HCT116 (cell line): ENCODE data around the gene TNFAIP8L3. TPM values are rescaled to one million over a fixed set of nuclear protein-coding genes. Genes with fewer than 3 reads are reported as not detected.

ENCODE experiments used
- ATAC-seq: fragments of 200-7000 bp; cut with Tn5 transposase; 2 replicates; pipeline ENCODE4 v1.9.1; 2020; ENCODE audit warnings: mild to moderate bottlenecking, moderate library complexity
- BruUV-seq: library from RNA; stranded (reverse); fragments of 400-500 nt; replicated peaks from 2 replicates; lab custom pipeline; 2021; lab: Mats Ljungman, UMichigan
- CTCF ChIA-PET: fragments of 300-600 bp; sonication (Branson Sonifier 250); formaldehyde crosslinking; loops from one replicate; lab custom pipeline; 2021; ENCODE audit warnings: antibody characterized with exemption; lab: Charles Lee
- POLR2A ChIA-PET: fragments of 300-600, 350-600 bp; sonication (Branson Sonifier 250); formaldehyde crosslinking; loops from one replicate; lab custom pipeline; 2021; ENCODE audit warnings: antibody characterized with exemption; lab: Charles Lee
- RAD21 ChIA-PET, 2 experiments: fragments of 300-600 bp; sonication (Branson Sonifier 250); formaldehyde crosslinking; loops; one replicate each; lab custom pipeline; 2023; ENCODE audit warnings: low total read pairs in 2 of 2; ENCODE audit not compliant: uncharacterized antibody in 2 of 2, unreplicated experiment in 2 of 2, low non-redundant PET in 1 of 2; lab: Charles Lee
- DNase-seq: peaks from one replicate; pipeline ENCODE4 v3.0.0-alpha.2; 2010; ENCODE audit warnings: low read depth, low spot score
- H2AFZ ChIP-seq: fragments of 200-600 bp; shearing (Covaris generic), sonication (generic); 2 replicates; pipeline ENCODE4 v1.6.1; 2017; ENCODE audit warnings: low read depth, mixed run types, mixed read lengths, antibody characterized with exemption, low read length; ENCODE audit not compliant: poor library complexity, severe bottlenecking
- H3K27ac ChIP-seq: 2 replicates; pipeline ENCODE4 v1.5.1; 2012; ENCODE audit warnings: low read depth, low read length
- H3K27me3 ChIP-seq: fragments of 200-600 bp; sonication (generic); 2 replicates; pipeline ENCODE4 v1.6.1; 2016; ENCODE audit warnings: mixed run types, low read length, mixed read lengths; ENCODE audit not compliant: insufficient read depth
- H3K36me3 ChIP-seq, 2 experiments: fragments of 200-500 bp in 1 of 2; fragments of 200-600 bp in 1 of 2; sonication (Bioruptor generic) in 1 of 2; sonication (generic) in 1 of 2; 2 replicates each; pipeline versions ENCODE4 v1.5.1 to v1.6.1; 2014 to 2016; ENCODE audit warnings: low read length in 2 of 2, inconsistent platforms in 1 of 2, mixed read lengths in 1 of 2, mixed run types in 1 of 2; ENCODE audit not compliant: insufficient read depth in 2 of 2, control insufficient read depth in 1 of 2
- H3K4me1 ChIP-seq, 2 experiments: fragments of 200-600 bp in 1 of 2; sonication (generic) in 1 of 2; 2 replicates each; pipeline versions ENCODE4 v1.5.1 to v1.6.1; 2012 to 2017; ENCODE audit warnings: low read length in 2 of 2, inconsistent platforms in 1 of 2, mild to moderate bottlenecking in 1 of 2, mixed read lengths in 1 of 2, mixed run types in 1 of 2, moderate library complexity in 1 of 2; ENCODE audit not compliant: insufficient read depth in 2 of 2, control insufficient read depth in 1 of 2
- H3K4me2 ChIP-seq: fragments of 200-600 bp; sonication (generic); 2 replicates; pipeline ENCODE4 v1.6.1; 2017; ENCODE audit warnings: mixed run types, low read length, mixed read lengths
- H3K4me3 ChIP-seq, 2 experiments: fragments of 200-600 bp in 1 of 2; sonication (generic) in 1 of 2; replicated peaks in 1 of 2; 2 replicates each; pipeline ENCODE4 v1.5.1; 2011 to 2016; ENCODE audit warnings: low read length in 2 of 2, control low read depth in 1 of 2, low read depth in 1 of 2, mild to moderate bottlenecking in 1 of 2, mixed read lengths in 1 of 2, mixed run types in 1 of 2
- H3K79me2 ChIP-seq: fragments of 200-600 bp; sonication (generic); 2 replicates; pipeline ENCODE4 v1.6.1; 2017; ENCODE audit warnings: mild to moderate bottlenecking, mixed run types, low read length, moderate library complexity, mixed read lengths; ENCODE audit not compliant: insufficient read depth
- H3K9ac ChIP-seq: fragments of 200-600 bp; sonication (generic); 2 replicates; pipeline ENCODE4 v1.6.1; 2016; ENCODE audit warnings: low read length, mixed read lengths
- H3K9me2 ChIP-seq: fragments of 200-600 bp; sonication (generic), shearing (Covaris generic); 2 replicates; pipeline ENCODE4 v1.6.1; 2017; ENCODE audit warnings: mixed run types, mild to moderate bottlenecking, moderate library complexity; ENCODE audit not compliant: insufficient read depth
- H3K9me3 ChIP-seq, 2 experiments: fragments of 200-500 bp in 1 of 2; fragments of 200-600 bp in 1 of 2; sonication (Bioruptor generic) in 1 of 2; sonication (generic) in 1 of 2; 2 replicates each; pipeline ENCODE4 v1.6.1; 2014 to 2017; ENCODE audit warnings: low read length in 2 of 2, mixed read lengths in 2 of 2, inconsistent platforms in 1 of 2, low read depth in 1 of 2, mild to moderate bottlenecking in 1 of 2, mixed run types in 1 of 2, moderate library complexity in 1 of 2; ENCODE audit not compliant: control insufficient read depth in 1 of 2, insufficient read depth in 1 of 2
- H4K20me1 ChIP-seq: fragments of 200-600 bp; sonication (generic), shearing (Covaris generic); 2 replicates; pipeline ENCODE4 v1.6.1; 2017; ENCODE audit warnings: mixed run types, mild to moderate bottlenecking, moderate library complexity; ENCODE audit not compliant: insufficient read depth
- JUND ChIP-seq: IDR thresholded peaks from 2 replicates; pipeline ENCODE4 v1.6.1; 2012
- RAD21 ChIP-seq: IDR thresholded peaks from 2 replicates; pipeline ENCODE4 v1.6.1; 2012; ENCODE audit warnings: low read depth, mild to moderate bottlenecking
- REST ChIP-seq: IDR thresholded peaks from 2 replicates; pipeline ENCODE4 v1.6.1; 2012; ENCODE audit warnings: low read depth
- TCF7L2 ChIP-seq: IDR thresholded peaks from 2 replicates; pipeline ENCODE4 v1.7.0; 2011; ENCODE audit warnings: borderline replicate concordance, inconsistent platforms; ENCODE audit not compliant: insufficient read depth, insufficient read length; ENCODE audit errors: extremely low read depth
- ZNF274 ChIP-seq: fragments of 200-500 bp; sonication (Bioruptor generic); IDR thresholded peaks from 2 replicates; pipeline ENCODE4 v1.6.1; 2014; ENCODE audit warnings: mild to moderate bottlenecking, low read depth, low read length, inconsistent platforms
- intact Hi-C: fragments of 100-400 bp; cut with micrococcal nuclease; formaldehyde crosslinking; loops from 2 replicates; pipeline ENCODE4 v1.10.0; 2022
- total RNA-seq: library from RNA; stranded (reverse); gene quantifications from one replicate; pipeline ENCODE4 v1.2.1, GENCODE V29; 2021; ENCODE audit not compliant: unreplicated experiment

The TNFAIP8L3 gene
- total RNA-seq, 1 experiment from 2014 or later = 0.47 TPM

GRCh38 chr15:51096976-51097375 lies 2.3 kb upstream of the TNFAIP8L3 start:
- no peak overlapping the region for H3K4me2 ChIP-seq
- H2AFZ ChIP-seq = no peak overlapping the region
- H3K27ac ChIP-seq = no peak overlapping the region
- TF ChIP-seq RAD21 (no peak), TCF7L2 (no peak), JUND (no peak), ZNF274 (no peak)
- ChIA-PET RAD21 (no interaction called here), CTCF (interaction anchor here (0.7 kb wide), 1 partner anchor 96 kb away, joined by 3 read pairs; no protein-coding TSS in a partner anchor), POLR2A (no interaction called here)
- H3K9ac ChIP-seq = no peak overlapping the region
- DNase-seq (no peak), ATAC-seq (no peak)
- no peaks in the 10 kb centered on the region; a peak in 1 of 4 replicates for H3K36me3 ChIP-seq
- intact Hi-C loops = no loop called here
- H4K20me1 ChIP-seq = no peaks in the 10 kb centered on the region
- H3K9me3 ChIP-seq = no peaks in the 10 kb centered on the region
- no peaks in the 10 kb centered on the region for H3K9me2 ChIP-seq
- no TSS peak for BruUV-seq
- no peaks in the 10 kb centered on the region for H3K27me3 ChIP-seq
- H3K4me3 ChIP-seq = no peak overlapping the region
- no peaks in the 10 kb centered on the region for H3K79me2 ChIP-seq
- H3K4me1 ChIP-seq = peaks cover 8 to 21% of the 10 kb centered on the region in 2 experiments

- H4K20me1 ChIP-seq = no peaks in the 10 kb centered on the region
- H3K4me1 ChIP-seq = peaks cover 8 to 21% of the 10 kb centered on the region in 2 experiments
- H3K36me3 ChIP-seq = no peaks in the 10 kb centered on the region; a peak in 1 of 4 replicates
- no peaks in the 10 kb centered on the region for H3K9me3 ChIP-seq
- no peaks in the 10 kb centered on the region for H3K9me2 ChIP-seq
- no peak overlapping the region for H2AFZ ChIP-seq
- no peak for TF ChIP-seq REST
- DNase-seq (no peak), ATAC-seq (no peak)
- intact Hi-C loops = no loop called here
- ChIA-PET CTCF (no interaction called here), RAD21 (no interaction called here), POLR2A (no interaction called here)
- no peaks in the 10 kb centered on the region for H3K79me2 ChIP-seq
- no peak overlapping the region for H3K4me3 ChIP-seq
- H3K9ac ChIP-seq = no peak overlapping the region
- no peaks in the 10 kb centered on the region for H3K27me3 ChIP-seq
- H3K27ac ChIP-seq = no peak overlapping the region
- H3K4me2 ChIP-seq = no peak overlapping the region
- BruUV-seq = no TSS peak
These were observed 1.1 kb upstream of the TNFAIP8L3 start for GRCh38 chr15:51095681-51096331.
